Measurements from ENCODE around the gene EIF1AX.

EIF1AX gene

GRCh38 chrX:20080277-20080676 lies 61.4 kb downstream of the EIF1AX start:
- DNase-seq (ENCODE audit: low read depth in 2 of 2): no peak
- H3K4me3 ChIP-seq (replicated peaks in 1 of 2; ENCODE audit: low read depth in 2 of 2, low read length in 2 of 2): no peak overlapping the region
- TF ChIP-seq CTCF (IDR thresholded peaks at IDR 0.05; ENCODE audit: low read depth, low read length): no peak
